ENCODE results near the gene LSS.
"Not testable (repeated sequence)": the region's sequence is repeated elsewhere in the genome, so short reads cannot be mapped to it uniquely, and the experiment has no call there.

LSS gene

DNA sequence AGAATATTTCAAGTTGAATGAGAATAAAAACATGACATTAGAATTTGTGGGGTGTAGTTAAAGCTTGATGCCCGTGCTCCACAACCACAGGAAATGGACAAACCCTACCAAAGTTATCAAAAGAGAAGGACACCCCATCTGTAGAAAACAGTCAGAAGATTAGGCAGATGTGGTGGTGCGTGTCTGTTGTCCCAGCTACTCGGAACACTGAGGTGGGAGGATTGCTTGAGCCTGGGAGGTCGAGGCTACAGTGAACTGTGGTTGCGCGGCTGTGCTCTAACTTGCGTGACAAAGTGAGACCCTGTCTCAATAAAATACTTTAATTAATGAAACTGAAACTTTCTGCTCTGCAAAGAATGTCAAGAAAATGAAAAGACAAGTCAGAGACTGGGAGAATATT is 42.9 kb downstream of the LSS start:
- DNase-seq, result no peak

DNA sequence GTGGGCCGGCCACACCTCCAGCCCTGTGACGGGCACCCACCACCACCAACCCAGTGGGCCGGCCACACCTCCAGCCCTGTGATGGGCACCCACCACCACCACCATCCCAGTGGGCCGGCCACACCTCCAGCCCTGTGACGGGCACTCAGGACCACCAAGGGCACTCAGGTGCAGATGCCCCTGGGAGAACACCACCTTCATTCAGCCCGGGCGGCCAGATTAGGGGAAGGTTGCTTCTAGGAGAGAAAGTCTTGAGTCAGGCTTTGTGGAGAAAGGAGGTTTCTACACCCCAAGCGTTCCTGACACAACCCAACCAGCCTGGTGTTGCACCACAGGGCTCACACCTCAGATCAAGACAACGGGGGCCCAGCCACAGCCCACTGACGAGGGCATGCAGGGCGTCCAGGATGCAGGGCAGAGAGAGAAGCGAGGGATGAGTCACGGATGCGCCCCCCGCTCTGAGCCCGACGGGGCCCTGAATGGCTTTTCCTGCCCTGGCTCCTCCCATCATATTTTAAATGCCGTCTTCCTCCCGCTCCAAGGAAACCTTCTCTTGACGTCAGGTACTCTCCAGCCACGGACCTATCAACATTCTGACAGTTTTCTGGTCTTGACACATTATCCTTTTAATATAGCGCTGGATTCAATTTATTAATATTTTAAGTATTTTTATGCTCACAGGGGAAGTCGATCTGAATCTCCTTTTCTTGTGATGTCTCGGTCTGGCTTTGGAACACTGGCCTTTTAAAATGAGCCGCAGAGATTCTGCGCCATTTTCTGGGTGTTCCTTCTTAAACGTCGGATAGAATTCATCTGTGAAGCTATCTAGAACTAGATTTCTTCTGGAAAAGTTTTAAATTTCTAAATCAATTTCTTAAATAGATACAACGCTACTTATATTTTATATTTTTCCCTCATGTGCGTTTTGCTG is 43.7 kb downstream of the LSS start:
- peak; percentile 70 for DNase-seq

DNA sequence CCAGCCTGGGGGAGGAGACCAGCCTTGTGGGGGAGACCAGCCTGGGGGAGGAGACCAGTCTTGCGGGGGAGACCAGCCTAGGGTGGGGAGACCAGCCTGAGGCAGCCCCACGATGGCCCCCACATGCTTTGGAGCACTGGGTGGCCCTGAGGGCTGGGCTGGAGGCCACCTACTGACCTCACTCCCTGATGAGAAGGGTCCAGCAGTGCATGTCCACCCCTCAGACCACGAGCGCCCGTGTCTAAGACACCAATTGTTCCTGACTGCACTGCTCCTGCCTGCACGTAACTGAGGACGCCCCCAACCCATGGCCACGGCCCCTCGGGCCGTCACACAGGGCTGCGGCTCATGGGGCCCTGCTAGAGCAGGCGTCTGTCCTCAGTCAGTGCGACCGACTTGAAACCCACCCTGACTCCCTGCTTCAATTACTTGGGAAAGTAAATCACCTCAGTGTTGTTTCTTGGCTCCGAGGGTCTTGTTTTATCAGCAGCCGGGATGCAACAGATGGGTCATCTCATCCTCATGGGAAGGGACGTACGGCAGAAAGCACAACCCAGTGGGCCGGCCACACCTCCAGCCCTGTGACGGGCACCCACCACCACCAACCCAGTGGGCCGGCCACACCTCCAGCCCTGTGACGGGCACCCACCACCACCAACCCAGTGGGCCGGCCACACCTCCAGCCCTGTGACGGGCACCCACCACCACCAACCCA is 44.5 kb downstream of the LSS start, which contains the start of gene SPATC1L:
SPATC1L (minus strand) TSS at position 550 of the 715 bp plus-strand sequence. CDS start 1,643 bp downstream, outside the sequence.
- DNase-seq, result peak; percentile 51

DNA sequence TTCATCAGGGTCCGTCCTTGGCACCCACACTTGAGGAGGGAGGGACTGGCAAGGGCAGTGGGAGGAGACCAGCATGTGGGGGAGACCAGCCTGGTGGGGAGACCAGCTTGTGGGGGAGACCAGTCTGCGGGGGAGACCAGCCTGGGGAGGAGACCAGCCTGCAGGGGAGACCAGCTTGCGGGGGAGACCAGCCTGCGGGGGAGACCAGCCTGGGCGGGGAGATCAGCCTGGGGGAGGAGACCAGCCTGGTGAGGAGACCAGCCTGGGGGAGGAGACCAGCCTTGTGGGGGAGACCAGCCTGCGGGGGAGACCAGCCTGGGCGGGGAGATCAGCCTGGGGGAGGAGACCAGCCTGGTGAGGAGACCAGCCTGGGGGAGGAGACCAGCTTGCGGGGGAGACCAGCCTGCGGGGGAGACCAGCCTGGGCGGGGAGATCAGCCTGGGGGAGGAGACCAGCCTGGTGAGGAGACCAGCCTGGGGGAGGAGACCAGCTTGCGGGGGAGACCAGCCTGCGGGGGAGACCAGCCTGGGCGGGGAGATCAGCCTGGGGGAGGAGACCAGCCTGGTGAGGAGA is 45.2 kb downstream of the LSS start:
- not testable (repeated sequence) for DNase-seq

DNA sequence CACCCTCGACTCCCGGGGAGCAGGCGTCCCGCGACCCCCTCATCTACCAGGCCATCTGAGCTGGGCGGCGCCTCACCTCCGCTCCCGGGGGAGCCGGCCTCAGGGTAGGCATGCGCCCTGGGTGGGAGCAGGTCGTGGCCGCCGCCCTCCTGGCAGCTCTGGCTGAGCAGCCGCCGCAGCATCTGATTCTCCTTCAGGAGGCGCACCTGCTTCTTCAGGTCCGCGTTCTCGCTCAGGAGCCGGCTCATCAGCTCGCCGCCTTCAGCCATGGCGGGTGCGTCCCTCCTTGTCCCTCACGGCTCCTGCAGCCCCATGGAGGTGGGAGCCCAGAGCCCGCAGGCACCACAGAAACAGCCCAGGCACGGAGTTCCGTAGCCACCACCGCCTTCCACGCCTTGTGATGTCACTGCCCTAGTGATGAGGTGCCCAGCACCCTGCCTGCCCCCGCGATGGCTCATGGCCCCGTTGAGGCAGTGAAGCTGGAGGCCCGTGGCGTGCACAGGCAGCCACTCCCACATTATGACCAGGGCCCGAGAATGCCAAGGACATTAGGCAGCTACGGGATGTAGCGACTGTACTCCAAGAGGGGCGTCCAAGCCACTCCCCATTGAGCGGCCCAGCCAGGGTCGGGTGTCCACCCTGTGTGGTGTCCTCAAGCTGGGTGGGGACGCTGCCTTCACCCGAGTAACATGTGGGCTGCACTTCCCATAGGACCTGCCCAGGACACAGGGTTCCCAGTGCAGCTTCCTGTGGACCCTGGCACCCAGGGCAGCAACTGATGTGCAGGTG is 45.8 kb downstream of the LSS start:
- no peak for DNase-seq

DNA sequence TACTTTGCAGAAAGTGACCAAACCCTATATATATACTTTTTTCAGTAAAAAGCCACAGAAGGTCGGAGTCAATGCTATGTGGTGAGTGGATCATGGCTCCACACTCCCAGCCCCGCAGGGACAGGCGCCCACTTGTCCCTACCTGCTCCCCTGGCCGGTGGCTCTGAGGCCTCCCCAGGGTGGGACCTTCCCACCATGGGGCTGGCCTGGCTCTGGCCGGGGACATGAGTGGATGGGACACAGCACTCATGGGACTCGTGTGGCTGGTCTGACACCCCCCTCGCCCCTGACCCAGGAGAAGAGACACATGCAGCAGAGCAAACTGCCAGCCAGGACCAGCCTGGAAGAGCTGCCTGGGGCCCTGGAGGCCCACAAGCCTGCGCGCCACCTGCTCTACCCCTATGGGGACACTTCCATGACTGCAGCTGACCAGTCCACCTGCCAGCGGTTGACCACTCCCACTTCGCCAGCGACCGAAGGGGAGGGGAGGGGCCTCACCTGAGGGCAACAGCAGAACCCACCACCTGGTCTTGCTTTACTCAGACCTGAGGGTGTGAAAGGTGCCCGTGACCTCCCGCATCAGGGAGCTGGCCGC is 46.5 kb downstream of the LSS start:
- DNase-seq, result no peak

DNA sequence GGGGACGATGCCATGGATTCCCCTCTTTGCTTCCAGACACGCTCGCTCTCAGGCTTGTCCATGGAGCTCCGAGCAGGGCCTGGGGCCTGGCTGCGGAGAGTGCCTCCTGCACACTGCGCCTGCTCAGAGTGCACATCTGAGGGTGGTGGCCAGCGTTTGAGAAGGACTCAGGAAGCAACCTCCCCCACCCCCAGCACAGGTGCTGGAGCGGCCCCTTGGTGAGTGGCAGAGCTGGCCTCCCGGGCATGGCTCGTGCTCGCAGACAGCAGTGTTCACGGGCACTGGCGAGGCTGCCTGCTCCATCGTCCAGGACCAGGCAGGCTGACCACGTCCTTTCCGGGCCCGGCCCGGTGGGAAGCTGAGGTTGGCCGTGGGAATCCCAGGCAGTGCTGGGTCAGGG is 47.1 kb downstream of the LSS start:
- no peak for DNase-seq

DNA sequence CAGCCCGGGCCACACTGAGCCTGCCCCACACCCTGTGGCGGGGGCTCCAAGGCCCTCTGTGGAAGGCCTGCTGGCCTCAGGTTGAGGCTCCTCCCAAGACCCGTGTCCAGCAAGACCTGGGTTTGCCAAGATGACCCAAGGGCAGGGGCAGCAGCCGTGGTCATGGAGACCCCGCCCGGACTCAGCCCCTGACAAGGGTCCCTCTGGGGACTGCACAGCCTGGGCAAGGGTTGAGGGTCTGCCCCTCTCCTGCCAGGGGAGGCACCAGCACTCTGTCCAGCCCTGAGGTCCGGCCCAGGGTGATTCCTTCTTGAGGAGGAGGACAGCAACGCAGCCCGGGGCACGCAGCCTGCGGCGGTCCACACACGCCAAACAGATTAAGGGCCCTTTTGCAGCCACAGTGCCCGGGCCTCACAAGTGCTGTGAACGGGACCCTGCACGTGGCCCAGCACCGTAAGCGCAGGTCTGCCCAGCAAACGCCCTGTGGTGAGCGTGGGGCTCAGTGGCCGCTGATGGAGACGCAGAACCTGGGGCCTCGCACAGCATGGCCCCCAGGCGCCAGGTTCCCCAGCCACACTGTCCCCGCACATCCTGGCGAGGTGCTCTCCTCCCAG is 47.7 kb downstream of the LSS start:
- DNase-seq, result no peak

DNA sequence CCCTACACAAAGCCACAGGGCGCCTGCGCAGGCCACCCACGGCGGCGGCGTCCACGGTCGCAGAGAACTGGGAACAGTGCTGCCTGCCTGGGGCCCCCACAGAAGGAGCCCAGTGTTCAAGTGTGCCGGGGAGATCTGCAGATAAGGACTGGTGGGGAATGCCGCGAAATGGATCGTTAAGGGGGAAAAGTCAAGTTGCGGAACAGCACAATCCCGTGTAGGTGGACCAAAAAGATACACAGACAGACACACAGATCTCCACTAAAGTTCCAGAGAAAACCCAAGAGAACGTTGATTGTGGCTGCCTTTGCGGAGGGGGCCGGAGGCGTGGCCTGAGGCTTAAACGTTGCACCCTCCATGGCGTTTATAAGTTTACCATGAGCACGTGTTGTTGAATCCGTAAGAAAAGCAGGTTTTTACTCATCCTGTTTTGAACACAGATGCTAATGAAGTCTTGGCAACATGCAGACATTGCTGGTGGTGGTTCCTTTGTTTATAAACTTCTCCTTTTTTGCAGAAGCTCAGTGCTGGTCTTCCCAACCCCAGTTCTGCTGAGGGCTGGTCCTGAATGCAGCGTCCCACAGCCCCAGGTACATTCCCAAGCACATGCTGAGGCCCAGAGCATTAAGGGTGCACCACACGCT is 48.4 kb downstream of the LSS start:
- no peak for DNase-seq

DNA sequence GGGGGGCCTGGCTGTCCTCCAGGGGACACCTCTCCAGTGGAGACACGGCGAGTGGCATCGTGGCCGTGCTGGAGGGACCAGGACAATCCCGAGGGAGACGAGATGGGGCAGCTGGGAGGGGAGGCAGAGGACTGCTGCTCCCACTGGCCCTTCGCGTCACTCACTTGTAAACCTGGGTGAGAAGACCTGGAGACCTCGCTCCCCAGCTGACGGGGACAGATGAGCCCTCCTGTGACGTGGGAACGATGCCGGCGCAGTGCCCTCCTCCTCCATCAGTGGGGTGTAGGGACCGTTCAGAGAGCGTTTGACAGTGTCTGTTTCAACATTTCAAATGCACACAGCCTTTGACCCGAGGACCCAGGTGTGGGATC is 48.9 kb downstream of the LSS start:
- DNase-seq, result no peak

DNA sequence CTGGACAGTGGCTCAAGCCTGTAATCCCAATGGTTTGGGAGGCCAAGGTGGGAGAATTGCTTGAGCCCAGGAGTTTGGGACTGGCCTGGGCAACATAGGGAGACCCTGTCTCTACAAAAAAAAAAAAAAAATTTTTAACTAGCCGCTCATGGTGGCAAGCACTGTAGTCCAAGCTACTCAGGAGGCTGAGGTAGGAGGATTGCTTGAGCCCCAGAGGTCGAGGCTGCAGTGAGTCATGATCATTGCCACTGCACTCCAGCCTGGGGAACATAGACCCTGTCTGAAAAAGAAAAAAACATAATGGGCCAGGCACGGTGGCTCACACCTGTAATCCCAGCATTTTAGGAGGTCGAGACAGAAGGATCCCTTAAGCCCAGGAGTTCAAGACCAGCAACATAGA is 49.6 kb downstream of the LSS start:
- no peak for DNase-seq

DNA sequence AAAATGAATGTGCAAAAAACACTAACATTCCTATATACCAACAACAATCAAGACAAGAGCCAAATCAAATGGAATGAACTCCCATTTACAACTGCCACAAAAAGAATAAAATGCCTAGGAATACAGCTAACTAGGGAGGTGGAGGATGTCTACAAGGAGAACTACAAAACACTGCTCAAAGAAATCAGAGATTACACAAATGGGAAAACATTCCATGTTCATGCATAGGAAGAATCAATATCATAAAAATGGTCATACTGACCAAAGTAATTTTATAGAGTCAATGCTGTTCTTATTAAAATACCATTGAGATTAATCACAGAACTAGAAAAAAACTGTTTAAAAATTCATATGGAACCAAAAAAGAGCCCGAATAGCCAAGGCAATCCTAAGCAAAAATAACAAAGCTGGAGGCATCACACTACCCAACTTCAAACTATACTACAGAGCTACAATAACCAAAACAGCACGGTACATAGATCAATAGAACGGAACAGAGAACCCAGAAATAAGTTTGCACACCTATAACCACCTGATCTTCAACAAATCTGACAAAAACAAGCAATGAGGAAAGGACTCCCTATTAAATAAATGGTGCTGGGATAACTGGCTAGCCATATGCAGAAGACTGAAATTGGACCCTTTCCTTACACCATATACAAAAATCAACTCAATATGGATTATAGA is 52.0 kb downstream of the LSS start:
- DNase-seq, result not testable (repeated sequence)

DNA sequence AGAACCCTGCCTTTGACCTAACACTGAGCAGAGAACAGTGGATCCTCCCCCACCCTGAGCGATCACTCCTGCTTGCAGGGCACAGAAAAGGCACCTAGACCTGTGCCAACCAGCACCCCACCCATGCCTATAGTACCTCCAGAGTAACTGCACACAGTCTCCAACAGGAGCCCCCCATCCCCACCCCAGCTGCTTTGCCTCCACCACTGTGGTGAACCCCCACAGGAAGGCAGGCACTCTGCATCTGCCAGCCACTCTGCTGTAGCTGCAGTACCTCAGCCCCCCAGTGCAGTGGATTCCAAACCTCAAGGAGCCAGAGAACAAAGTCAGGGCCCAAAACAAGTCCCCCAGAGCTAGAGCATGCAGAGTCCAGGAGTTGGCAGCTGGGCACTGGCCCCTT is 55.0 kb downstream of the LSS start:
- no peak for DNase-seq

DNA sequence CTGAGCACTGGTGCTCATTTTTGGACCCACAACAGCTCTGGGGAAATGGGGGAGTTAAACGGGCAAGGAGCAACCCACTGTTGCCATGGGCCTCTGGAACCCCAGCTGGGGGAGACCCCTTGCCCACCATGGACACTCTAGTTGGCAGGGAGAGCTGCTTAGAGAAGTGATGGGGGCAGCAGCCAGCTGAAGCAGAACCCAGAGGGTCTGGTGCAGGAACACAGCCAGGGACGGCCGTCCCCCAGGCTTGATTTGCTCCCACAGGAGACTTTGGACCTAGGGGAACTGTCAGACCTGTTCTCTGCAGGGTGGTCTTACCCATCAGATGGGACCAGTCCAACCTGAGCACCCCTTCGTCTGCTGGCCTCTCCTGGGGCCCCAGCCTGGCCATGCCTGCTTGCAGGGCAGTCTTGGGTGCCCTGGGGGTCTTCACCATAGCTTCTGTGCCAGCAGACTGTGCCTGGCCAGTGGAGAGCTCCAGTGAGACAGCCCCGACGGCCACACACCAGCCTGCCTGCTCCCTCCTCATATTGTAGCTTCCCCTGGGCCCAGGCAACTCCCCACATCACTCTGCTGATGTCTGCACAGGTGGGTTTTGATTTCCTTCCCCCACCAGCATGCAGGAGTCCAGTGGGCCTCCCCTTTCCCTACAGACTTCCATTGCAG is 55.6 kb downstream of the LSS start:
- no peak for DNase-seq

DNA sequence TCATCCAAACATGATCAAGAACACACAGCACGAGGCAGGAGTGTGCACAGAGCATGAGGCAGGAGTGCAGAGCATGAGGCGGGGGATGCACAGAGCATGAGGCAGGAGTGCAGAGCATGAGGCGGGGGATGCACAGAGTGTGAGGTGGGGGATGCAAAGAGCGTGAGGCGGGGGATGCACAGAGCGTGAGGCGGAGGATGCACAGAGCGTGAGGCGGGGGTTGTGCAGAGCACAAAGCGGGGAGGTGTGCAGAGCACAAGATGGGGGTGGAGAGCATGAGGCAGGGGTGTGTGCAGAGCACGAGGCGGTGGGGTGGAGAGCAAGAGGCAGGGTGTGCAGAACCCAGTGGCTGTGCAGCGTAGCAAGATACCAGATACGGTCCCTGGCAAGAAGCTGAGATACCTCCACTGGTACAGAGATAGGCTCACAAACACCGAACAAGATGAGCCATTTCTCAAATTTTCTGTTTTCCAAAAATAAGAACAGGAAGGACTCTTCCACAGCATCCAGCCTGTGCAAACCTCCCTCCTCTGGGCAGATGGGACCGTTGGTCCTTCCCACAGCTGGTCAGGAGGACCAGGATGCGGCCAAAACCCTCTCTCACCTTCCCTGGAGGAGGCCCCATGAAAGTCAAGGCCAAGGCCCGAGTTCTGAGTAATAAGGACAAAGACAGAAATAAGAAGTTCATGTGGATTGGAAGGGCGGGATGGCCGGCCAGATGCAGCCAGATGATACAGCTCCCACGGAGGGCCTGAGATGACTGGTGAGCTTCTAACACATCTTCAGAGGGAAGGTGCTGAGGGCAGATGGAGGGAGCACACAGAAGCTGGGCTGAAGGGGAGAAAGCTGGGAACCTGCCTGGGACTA is 56.3 kb downstream of the LSS start:
- DNase-seq, result no peak

DNA sequence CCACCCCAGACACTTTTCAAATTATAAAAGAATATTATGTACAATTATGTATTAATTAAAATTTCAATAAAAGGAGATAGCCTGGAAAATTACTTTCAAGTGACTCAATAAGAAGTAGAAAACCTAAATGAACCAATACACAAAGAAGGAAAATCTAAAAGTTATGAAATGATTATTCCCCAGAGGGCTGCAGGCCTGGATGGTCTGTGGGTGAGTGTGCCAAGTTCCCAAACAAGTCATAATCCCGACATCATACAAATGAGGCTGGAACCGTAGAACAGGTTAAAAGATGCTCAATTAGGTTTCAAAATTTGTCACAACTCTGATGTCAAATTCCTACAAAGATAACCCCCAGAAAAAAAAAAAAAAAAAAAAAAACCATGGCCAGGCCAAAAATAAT is 57.0 kb downstream of the LSS start:
- no peak for DNase-seq

DNA sequence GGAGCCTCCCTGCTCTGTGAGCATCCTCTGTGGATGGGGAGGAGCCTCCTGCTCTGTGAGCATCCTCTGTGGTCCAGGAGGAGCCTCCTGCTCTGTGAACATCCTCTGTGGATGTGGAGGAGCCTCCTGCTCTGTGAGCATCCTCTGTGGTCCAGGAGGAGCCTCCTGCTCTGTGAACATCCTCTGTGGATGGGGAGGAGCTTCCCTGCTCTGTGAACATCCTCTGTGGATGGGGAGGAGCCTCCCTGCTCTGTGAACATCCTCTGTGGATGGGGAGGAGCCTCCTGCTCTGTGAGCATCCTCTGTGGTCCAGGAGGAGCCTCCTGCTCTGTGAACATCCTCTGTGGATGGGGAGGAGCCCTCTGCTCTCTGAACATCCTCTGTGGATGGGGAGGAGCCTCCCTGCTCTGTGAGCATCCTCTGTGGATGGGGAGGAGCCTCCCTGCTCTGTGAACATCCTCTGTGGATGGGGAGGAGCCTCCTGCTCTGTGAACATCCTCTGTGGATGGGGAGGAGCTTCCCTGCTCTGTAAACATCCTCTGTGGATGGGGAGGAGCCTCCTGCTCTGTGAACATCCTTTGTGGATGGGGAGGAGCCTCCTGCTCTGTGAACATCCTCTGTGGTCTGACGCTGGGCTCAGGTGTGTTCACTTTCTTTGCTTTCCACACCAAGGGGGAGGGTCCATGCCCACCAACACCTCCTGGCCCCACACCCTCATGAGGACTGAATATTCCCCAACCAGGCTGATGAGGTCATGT is 58.0 kb downstream of the LSS start:
- peak; percentile 59 for DNase-seq

DNA sequence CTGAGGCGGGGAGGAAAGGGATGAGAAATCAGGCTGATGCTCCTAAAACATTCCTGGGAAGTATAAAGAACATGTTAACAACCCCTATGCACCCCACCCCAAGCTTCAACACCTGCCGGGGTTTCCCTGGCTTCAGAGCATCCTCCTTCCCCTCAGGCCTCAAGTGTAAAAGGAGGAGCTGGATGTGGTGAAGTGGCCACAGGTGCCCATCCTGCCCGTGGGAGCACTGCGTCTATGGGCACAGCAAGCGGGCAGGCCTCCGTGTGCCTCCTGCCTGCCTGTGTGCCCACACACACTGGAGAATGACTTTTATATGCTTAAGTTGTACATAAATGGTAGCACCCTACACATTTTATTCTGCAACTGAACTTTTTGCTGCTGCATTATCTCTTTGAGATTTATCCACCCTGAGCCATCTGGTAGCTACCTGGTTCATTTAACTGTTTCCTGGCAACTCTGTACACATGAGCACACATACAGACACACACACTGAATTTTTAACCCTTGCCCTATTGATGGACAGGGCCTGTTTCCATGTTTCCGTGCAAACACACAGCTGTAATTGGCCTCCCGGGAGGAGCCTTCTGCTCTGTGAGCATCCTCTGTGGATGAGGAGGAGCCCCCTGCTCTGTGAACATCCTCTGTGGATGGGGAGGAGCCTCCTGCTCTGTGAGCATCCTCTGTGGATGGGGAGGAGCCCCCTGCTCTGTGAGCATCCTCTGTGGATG is 59.8 kb downstream of the LSS start:
- DNase-seq, result no peak

All from CD4-positive, alpha-beta T cell treated with Interleukin-17A for 4 hours (primary cell).